B cell (primary cell): ENCODE results near the gene FTCD.

ENCODE experiments used
- EZH2 ChIP-seq: IDR thresholded peaks from 2 replicates; pipeline ENCODE4 v1.6.1; 2012; ENCODE audit warnings: borderline replicate concordance, low read depth, mild to moderate bottlenecking, moderate library complexity, low read length; ENCODE audit not compliant: insufficient read depth, poor library complexity, severe bottlenecking
- TF ChIP-seq, protein P1 (sequence below): fragments of 200-600 bp; IDR thresholded peaks from one replicate; pipeline ENCODE4 v1.8.0; 2022; ENCODE audit warnings: antibody characterized with exemption, mild to moderate bottlenecking

DNA sequence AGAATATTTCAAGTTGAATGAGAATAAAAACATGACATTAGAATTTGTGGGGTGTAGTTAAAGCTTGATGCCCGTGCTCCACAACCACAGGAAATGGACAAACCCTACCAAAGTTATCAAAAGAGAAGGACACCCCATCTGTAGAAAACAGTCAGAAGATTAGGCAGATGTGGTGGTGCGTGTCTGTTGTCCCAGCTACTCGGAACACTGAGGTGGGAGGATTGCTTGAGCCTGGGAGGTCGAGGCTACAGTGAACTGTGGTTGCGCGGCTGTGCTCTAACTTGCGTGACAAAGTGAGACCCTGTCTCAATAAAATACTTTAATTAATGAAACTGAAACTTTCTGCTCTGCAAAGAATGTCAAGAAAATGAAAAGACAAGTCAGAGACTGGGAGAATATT lies 30.3 kb upstream of the FTCD start:
- no peak for TF ChIP-seq EZH2
- TF ChIP-seq, protein P1, sequence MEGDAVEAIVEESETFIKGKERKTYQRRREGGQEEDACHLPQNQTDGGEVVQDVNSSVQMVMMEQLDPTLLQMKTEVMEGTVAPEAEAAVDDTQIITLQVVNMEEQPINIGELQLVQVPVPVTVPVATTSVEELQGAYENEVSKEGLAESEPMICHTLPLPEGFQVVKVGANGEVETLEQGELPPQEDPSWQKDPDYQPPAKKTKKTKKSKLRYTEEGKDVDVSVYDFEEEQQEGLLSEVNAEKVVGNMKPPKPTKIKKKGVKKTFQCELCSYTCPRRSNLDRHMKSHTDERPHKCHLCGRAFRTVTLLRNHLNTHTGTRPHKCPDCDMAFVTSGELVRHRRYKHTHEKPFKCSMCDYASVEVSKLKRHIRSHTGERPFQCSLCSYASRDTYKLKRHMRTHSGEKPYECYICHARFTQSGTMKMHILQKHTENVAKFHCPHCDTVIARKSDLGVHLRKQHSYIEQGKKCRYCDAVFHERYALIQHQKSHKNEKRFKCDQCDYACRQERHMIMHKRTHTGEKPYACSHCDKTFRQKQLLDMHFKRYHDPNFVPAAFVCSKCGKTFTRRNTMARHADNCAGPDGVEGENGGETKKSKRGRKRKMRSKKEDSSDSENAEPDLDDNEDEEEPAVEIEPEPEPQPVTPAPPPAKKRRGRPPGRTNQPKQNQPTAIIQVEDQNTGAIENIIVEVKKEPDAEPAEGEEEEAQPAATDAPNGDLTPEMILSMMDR, result no peak
